ENCODE measurements around the gene CHRD.

Gene CHRD

DNA sequence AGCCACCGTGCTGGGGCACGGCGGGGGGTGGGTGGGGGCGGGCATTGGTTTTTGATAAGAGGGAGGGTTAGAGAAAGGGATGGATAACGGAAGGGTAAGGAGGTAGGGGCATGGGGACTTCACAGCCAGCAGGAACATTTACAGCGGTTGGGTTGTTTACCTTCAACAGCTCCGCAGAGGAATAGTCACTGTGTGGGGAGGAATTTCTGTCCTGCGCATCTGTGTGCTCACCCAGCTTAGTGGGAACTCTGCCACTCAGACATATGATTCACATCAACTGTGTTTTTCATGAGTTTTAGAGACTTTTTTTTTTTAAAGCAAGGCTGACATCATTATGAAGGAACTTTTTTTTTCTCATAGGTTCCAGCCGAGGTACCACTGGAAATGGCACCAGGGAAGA is 19.6 kb downstream of the CHRD start:
- Histone ChIP-seq H3K4me1 (ENCODE audit: control insufficient read depth, insufficient read depth, low read depth, low read length) (no peaks in the 10 kb centered on the region), H3K79me1 (replicated peaks; ENCODE audit: low read length, poor library complexity, severe bottlenecking) (no peaks in the 10 kb centered on the region), H3K4ac (ENCODE audit: low read depth in 1 of 2, low read length in 2 of 2) (no peak overlapping the region), H3K27me3 (ENCODE audit: control insufficient read depth in 1 of 2, insufficient read depth in 1 of 2, low read length in 2 of 2) (peaks cover 21 to 34% of the 10 kb centered on the region in 2 experiments), H3K4me3 (ENCODE audit: insufficient read depth in 1 of 2, low read depth in 1 of 2, low read length in 2 of 2) (no peak overlapping the region), H3K27ac (ENCODE audit: low read length, poor library complexity, severe bottlenecking) (no peak overlapping the region), H2BK5ac (ENCODE audit: low read depth, low read length, poor library complexity, severe bottlenecking) (no peak overlapping the region), H3K23ac (ENCODE audit: low read length in 2 of 2) (no peak overlapping the region), H3K9me3 (ENCODE audit: control insufficient read depth, low read length) (no peaks in the 10 kb centered on the region), H4K8ac (ENCODE audit: low read length) (no peak overlapping the region), H3K18ac (ENCODE audit: low read depth in 1 of 2, low read length in 2 of 2) (no peak overlapping the region), H3K14ac (ENCODE audit: low read length in 2 of 2) (no peak overlapping the region), H4K91ac (ENCODE audit: low read length) (no peak overlapping the region), H3K36me3 (ENCODE audit: control insufficient read depth in 1 of 2, insufficient read depth in 2 of 2, low read depth in 1 of 2, low read length in 2 of 2) (no peaks in the 10 kb centered on the region), H2AK5ac (ENCODE audit: low read length, severe bottlenecking) (no peak overlapping the region), H2BK120ac (ENCODE audit: low read depth, low read length) (no peak overlapping the region), H3K9ac (ENCODE audit: low read length) (peak overlapping the region; percentile 49), H2BK12ac (ENCODE audit: low read length in 2 of 2) (no peak overlapping the region), H2AFZ (ENCODE audit: low read depth, low read length) (no peak overlapping the region), H3K4me2 (ENCODE audit: low read length, poor library complexity, severe bottlenecking) (no peak overlapping the region), H2BK15ac (ENCODE audit: low read depth, poor library complexity, severe bottlenecking) (no peak overlapping the region)
- 3% methylated on average over 7 of the region's 9 CpGs for WGBS
- DNase-seq = peak; percentile 86

- 84% methylated on average over 18 of the region's 20 CpGs for WGBS
- H3K18ac ChIP-seq (ENCODE audit: low read depth in 1 of 2, low read length in 2 of 2) = no peak overlapping the region
- H3K14ac ChIP-seq (ENCODE audit: low read length in 2 of 2) = no peak overlapping the region
- H2BK12ac ChIP-seq (ENCODE audit: low read length in 2 of 2) = no peak overlapping the region
- H4K91ac ChIP-seq (ENCODE audit: low read length) = no peak overlapping the region
- H3K4me3 ChIP-seq (ENCODE audit: insufficient read depth in 1 of 2, low read depth in 1 of 2, low read length in 2 of 2) = no peak overlapping the region
- H3K79me1 ChIP-seq (replicated peaks; ENCODE audit: low read length, poor library complexity, severe bottlenecking) = no peaks in the 10 kb centered on the region
- no peak overlapping the region for H2BK15ac ChIP-seq (ENCODE audit: low read depth, poor library complexity, severe bottlenecking)
- no peak overlapping the region for H2BK5ac ChIP-seq (ENCODE audit: low read depth, low read length, poor library complexity, severe bottlenecking)
- no peak for DNase-seq
- no peak overlapping the region for H3K27ac ChIP-seq (ENCODE audit: low read length, poor library complexity, severe bottlenecking)
- no peaks in the 10 kb centered on the region for H3K9me3 ChIP-seq (ENCODE audit: control insufficient read depth, low read length)
- no peak overlapping the region for H2BK120ac ChIP-seq (ENCODE audit: low read depth, low read length)
- H2AK5ac ChIP-seq (ENCODE audit: low read length, severe bottlenecking) = no peak overlapping the region
- peak overlapping the region in 1 of 2 experiments; percentile 46 for H3K4ac ChIP-seq (ENCODE audit: low read depth in 1 of 2, low read length in 2 of 2)
- H3K27me3 ChIP-seq (ENCODE audit: control insufficient read depth in 1 of 2, insufficient read depth in 1 of 2, low read length in 2 of 2) = peaks cover 17 to 36% of the 10 kb centered on the region in 2 experiments
- H3K4me2 ChIP-seq (ENCODE audit: low read length, poor library complexity, severe bottlenecking) = no peak overlapping the region
- H3K36me3 ChIP-seq (ENCODE audit: control insufficient read depth in 1 of 2, insufficient read depth in 2 of 2, low read depth in 1 of 2, low read length in 2 of 2) = no peaks in the 10 kb centered on the region
- H3K9ac ChIP-seq (ENCODE audit: low read length) = no peak overlapping the region
- H3K23ac ChIP-seq (ENCODE audit: low read length in 2 of 2) = no peak overlapping the region
- H3K4me1 ChIP-seq (ENCODE audit: control insufficient read depth, insufficient read depth, low read depth, low read length) = no peaks in the 10 kb centered on the region
- H2AFZ ChIP-seq (ENCODE audit: low read depth, low read length) = no peak overlapping the region
- H4K8ac ChIP-seq (ENCODE audit: low read length) = no peak overlapping the region
These were observed 25.5 kb downstream of the CHRD start for GRCh38 chr3:184405075-184406030.

GRCh38 chr3:184409331-184409926 is 29.6 kb downstream of the CHRD start:
- Histone ChIP-seq H2BK12ac (ENCODE audit: low read length in 2 of 2) (no peak overlapping the region), H3K4ac (ENCODE audit: low read depth in 1 of 2, low read length in 2 of 2) (no peak overlapping the region), H3K4me2 (ENCODE audit: low read length, poor library complexity, severe bottlenecking) (no peak overlapping the region), H3K9ac (ENCODE audit: low read length) (no peak overlapping the region), H2BK120ac (ENCODE audit: low read depth, low read length) (no peak overlapping the region), H3K23ac (ENCODE audit: low read length in 2 of 2) (no peak overlapping the region), H4K91ac (ENCODE audit: low read length) (no peak overlapping the region), H3K9me3 (ENCODE audit: control insufficient read depth, low read length) (no peaks in the 10 kb centered on the region), H3K4me3 (ENCODE audit: insufficient read depth in 1 of 2, low read depth in 1 of 2, low read length in 2 of 2) (no peak overlapping the region), H3K27me3 (ENCODE audit: control insufficient read depth in 1 of 2, insufficient read depth in 1 of 2, low read length in 2 of 2) (peaks cover 3 to 15% of the 10 kb centered on the region in 2 experiments), H2BK15ac (ENCODE audit: low read depth, poor library complexity, severe bottlenecking) (no peak overlapping the region), H3K18ac (ENCODE audit: low read depth in 1 of 2, low read length in 2 of 2) (no peak overlapping the region), H2BK5ac (ENCODE audit: low read depth, low read length, poor library complexity, severe bottlenecking) (no peak overlapping the region), H2AK5ac (ENCODE audit: low read length, severe bottlenecking) (no peak overlapping the region), H3K36me3 (ENCODE audit: control insufficient read depth in 1 of 2, insufficient read depth in 2 of 2, low read depth in 1 of 2, low read length in 2 of 2) (no peaks in the 10 kb centered on the region), H4K8ac (ENCODE audit: low read length) (no peak overlapping the region), H3K79me1 (replicated peaks; ENCODE audit: low read length, poor library complexity, severe bottlenecking) (no peaks in the 10 kb centered on the region), H3K27ac (ENCODE audit: low read length, poor library complexity, severe bottlenecking) (no peak overlapping the region), H3K4me1 (ENCODE audit: control insufficient read depth, insufficient read depth, low read depth, low read length) (peaks cover 1% of the 10 kb centered on the region), H3K14ac (ENCODE audit: low read length in 2 of 2) (no peak overlapping the region), H2AFZ (ENCODE audit: low read depth, low read length) (no peak overlapping the region)
- DNase-seq = no peak
- WGBS = 86% methylated on average over 8 of the region's 8 CpGs

DNA sequence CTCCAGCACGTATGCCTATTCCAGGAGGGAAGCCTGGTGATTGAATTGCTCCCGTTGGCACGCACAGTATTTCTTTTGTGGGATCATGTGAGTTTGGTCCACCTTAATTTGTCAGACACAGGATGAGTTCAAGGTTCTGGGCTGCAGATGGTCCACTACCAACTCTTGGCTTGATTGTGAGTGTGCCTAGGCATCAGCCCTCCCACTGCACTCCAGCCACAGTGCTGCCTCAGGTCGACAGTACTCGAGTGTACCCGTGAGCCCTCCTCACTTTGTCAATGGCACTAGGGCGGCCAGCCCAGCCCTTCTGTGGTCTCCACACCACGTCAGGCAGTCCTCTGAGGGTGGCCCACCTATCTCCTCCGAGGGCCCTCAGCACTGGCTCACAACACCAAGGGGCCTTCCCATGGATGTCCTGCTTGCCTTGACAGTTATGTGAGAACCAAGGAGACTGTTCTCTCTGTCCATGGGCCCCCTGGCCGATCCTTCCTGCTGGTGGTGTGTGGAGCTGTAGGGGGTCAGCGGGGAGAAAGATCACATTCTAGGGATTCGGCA is 30.2 kb downstream of the CHRD start:
- no peak overlapping the region for H4K8ac ChIP-seq (ENCODE audit: low read length)
- 69% methylated on average over 10 of the region's 12 CpGs for WGBS

More for the DNA sequence above, 30.2 kb downstream of the CHRD start:
- no peak overlapping the region for H3K14ac ChIP-seq (ENCODE audit: low read length in 2 of 2)
- H2BK15ac ChIP-seq (ENCODE audit: low read depth, poor library complexity, severe bottlenecking) = no peak overlapping the region
- no peak overlapping the region for H2BK12ac ChIP-seq (ENCODE audit: low read length in 2 of 2)
- no peak overlapping the region for H2BK120ac ChIP-seq (ENCODE audit: low read depth, low read length)
- no peak overlapping the region for H3K18ac ChIP-seq (ENCODE audit: low read depth in 1 of 2, low read length in 2 of 2)
- no peak overlapping the region for H3K4ac ChIP-seq (ENCODE audit: low read depth in 1 of 2, low read length in 2 of 2)
- no peaks in the 10 kb centered on the region for H3K36me3 ChIP-seq (ENCODE audit: control insufficient read depth in 1 of 2, insufficient read depth in 2 of 2, low read depth in 1 of 2, low read length in 2 of 2)
- H3K27me3 ChIP-seq (ENCODE audit: control insufficient read depth in 1 of 2, insufficient read depth in 1 of 2, low read length in 2 of 2) = peaks cover 3 to 13% of the 10 kb centered on the region in 2 experiments
- no peaks in the 10 kb centered on the region for H3K79me1 ChIP-seq (replicated peaks; ENCODE audit: low read length, poor library complexity, severe bottlenecking)
- no peak overlapping the region for H4K91ac ChIP-seq (ENCODE audit: low read length)
- no peak overlapping the region for H2BK5ac ChIP-seq (ENCODE audit: low read depth, low read length, poor library complexity, severe bottlenecking)
- H3K4me2 ChIP-seq (ENCODE audit: low read length, poor library complexity, severe bottlenecking) = no peak overlapping the region
- no peak overlapping the region for H2AFZ ChIP-seq (ENCODE audit: low read depth, low read length)
- no peak overlapping the region for H2AK5ac ChIP-seq (ENCODE audit: low read length, severe bottlenecking)
- no peak overlapping the region for H3K23ac ChIP-seq (ENCODE audit: low read length in 2 of 2)
- H3K9me3 ChIP-seq (ENCODE audit: control insufficient read depth, low read length) = no peaks in the 10 kb centered on the region
- peaks cover 2% of the 10 kb centered on the region for H3K4me1 ChIP-seq (ENCODE audit: control insufficient read depth, insufficient read depth, low read depth, low read length)
- no peak for DNase-seq
- no peak overlapping the region for H3K9ac ChIP-seq (ENCODE audit: low read length)
- H3K4me3 ChIP-seq (ENCODE audit: insufficient read depth in 1 of 2, low read depth in 1 of 2, low read length in 2 of 2) = no peak overlapping the region
- no peak overlapping the region for H3K27ac ChIP-seq (ENCODE audit: low read length, poor library complexity, severe bottlenecking)

All from mesenchymal stem cell (in vitro differentiated cells and primary cell).